Loucy (cell line): Measurements from ENCODE around the gene ABLIM2.

Source experiments
- H2AFZ ChIP-seq: fragments of 200-600 bp; sonication (generic); 2 replicates; pipeline ENCODE4 v1.6.0; 2016; ENCODE audit warnings: antibody characterized with exemption, mild to moderate bottlenecking, low read length, moderate library complexity
- H3F3A ChIP-seq: fragments of 200-600 bp; 2 replicates; pipeline ENCODE4 v1.6.0; 2016; ENCODE audit warnings: antibody characterized with exemption, low read depth, mild to moderate bottlenecking
- H3K27me3 ChIP-seq: fragments of 200-600 bp; sonication (generic); 2 replicates; pipeline ENCODE4 v1.6.1; 2014; ENCODE audit warnings: low read length, mild to moderate bottlenecking; ENCODE audit not compliant: insufficient read depth, poor library complexity, severe bottlenecking
- H3K36me3 ChIP-seq: fragments of 200-600 bp; sonication (generic); 2 replicates; pipeline ENCODE4 v1.6.1; 2016; ENCODE audit warnings: low read length; ENCODE audit not compliant: insufficient read depth
- H3K4me1 ChIP-seq: fragments of 200-600 bp; sonication (generic); 2 replicates; pipeline ENCODE4 v1.5.1; 2014; ENCODE audit warnings: low read length, mild to moderate bottlenecking; ENCODE audit not compliant: insufficient read depth, poor library complexity, severe bottlenecking
- H3K4me2 ChIP-seq: fragments of 200-600 bp; sonication (generic); 2 replicates; pipeline ENCODE4 v1.6.0; 2014; ENCODE audit warnings: antibody characterized with exemption, low read length, low read depth, mild to moderate bottlenecking; ENCODE audit not compliant: poor library complexity, severe bottlenecking
- H3K4me3 ChIP-seq: fragments of 200-600 bp; sonication (generic); 2 replicates; pipeline ENCODE4 v1.5.1; 2014; ENCODE audit warnings: low read length, mild to moderate bottlenecking, mixed read lengths; ENCODE audit not compliant: poor library complexity, severe bottlenecking
- H3K79me2 ChIP-seq: fragments of 200-600 bp; sonication (generic); 2 replicates; pipeline ENCODE4 v1.6.1; 2014; ENCODE audit warnings: low read length; ENCODE audit not compliant: insufficient read depth
- H3K9ac ChIP-seq: fragments of 200-600 bp; sonication (generic); 2 replicates; pipeline ENCODE4 v1.6.0; 2014; ENCODE audit warnings: mild to moderate bottlenecking, low read depth, low read length, moderate library complexity; ENCODE audit not compliant: poor library complexity, severe bottlenecking
- H3K9me2 ChIP-seq: fragments of 200-600 bp; sonication (generic); replicated peaks from 2 replicates; pipeline ENCODE4 v1.6.1; 2016; ENCODE audit warnings: low read depth, low read length, mixed read lengths
- H3K9me3 ChIP-seq: fragments of 200-600 bp; sonication (generic); 2 replicates; pipeline ENCODE4 v1.6.1; 2014; ENCODE audit warnings: mild to moderate bottlenecking, antibody characterized with exemption, low read length, low read depth; ENCODE audit not compliant: insufficient read depth
- H4K20me1 ChIP-seq: fragments of 200-600 bp; sonication (generic); 2 replicates; pipeline ENCODE4 v1.6.0; 2014; ENCODE audit warnings: antibody characterized with exemption, low read length, mild to moderate bottlenecking; ENCODE audit not compliant: insufficient read depth, poor library complexity, severe bottlenecking
- CTCF ChIP-seq: fragments of 200-600 bp; sonication (generic); conservative IDR thresholded peaks from 2 replicates; pipeline ENCODE4 v1.5.1; 2014; ENCODE audit warnings: mild to moderate bottlenecking, antibody characterized with exemption, low read length
- EZH2phosphoT487 ChIP-seq: fragments of 200-600 bp; IDR thresholded peaks from 2 replicates; pipeline ENCODE4 v1.6.1; 2018; ENCODE audit warnings: antibody characterized with exemption, mild to moderate bottlenecking, moderate library complexity, borderline replicate concordance

The ABLIM2 gene

GRCh38 chr4:8000721-8001491 is 157.7 kb downstream of the ABLIM2 start:
- TF ChIP-seq CTCF: no peak
- TF ChIP-seq EZH2phosphoT487: no peak
- Histone ChIP-seq H2AFZ (no peak overlapping the region), H3K4me2 (no peak overlapping the region), H3K4me3 (no peak overlapping the region), H3K9me3 (no peaks in the 10 kb centered on the region; the same call in 1 of the 2 replicates), H3K9me2 (no peaks in the 10 kb centered on the region), H3F3A (no peaks in the 10 kb centered on the region), H4K20me1 (no peaks in the 10 kb centered on the region), H3K36me3 (no peaks in the 10 kb centered on the region), H3K79me2 (no peaks in the 10 kb centered on the region), H3K4me1 (no peaks in the 10 kb centered on the region), H3K27me3 (no peaks in the 10 kb centered on the region), H3K9ac (no peak overlapping the region)

DNA sequence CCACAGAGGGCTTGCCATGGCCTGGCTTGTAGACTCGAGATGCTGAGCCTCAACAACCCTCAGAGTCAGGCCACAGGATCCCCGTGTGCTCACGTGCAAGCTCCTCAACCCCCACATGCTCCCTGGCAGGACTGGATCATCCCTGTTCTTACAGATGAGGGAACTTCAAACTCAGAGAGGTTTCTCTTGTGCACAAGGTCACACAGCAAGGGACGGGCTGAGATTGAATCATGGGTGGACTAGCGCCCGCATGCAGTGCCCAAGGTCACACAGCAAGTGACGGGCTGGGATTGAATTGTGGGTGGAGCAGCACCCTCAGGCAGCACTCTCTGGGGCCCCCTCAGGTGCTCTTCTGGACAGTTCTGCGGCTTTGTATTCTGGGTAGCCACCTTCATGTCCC is 158.4 kb downstream of the ABLIM2 start:
- H3F3A ChIP-seq: no peaks in the 10 kb centered on the region

GRCh38 chr4:7999695-8000094 is 158.9 kb downstream of the ABLIM2 start:
- Histone ChIP-seq H3K4me1 (no peaks in the 10 kb centered on the region), H3K27me3 (no peaks in the 10 kb centered on the region), H3K9me3 (no peaks in the 10 kb centered on the region; the same call in 1 of the 2 replicates), H3K9ac (no peak overlapping the region), H3K9me2 (no peaks in the 10 kb centered on the region), H4K20me1 (no peaks in the 10 kb centered on the region), H3K79me2 (no peaks in the 10 kb centered on the region), H2AFZ (no peak overlapping the region), H3K4me3 (no peak overlapping the region), H3F3A (no peaks in the 10 kb centered on the region), H3K4me2 (no peak overlapping the region), H3K36me3 (no peaks in the 10 kb centered on the region)
- TF ChIP-seq CTCF: no peak
- TF ChIP-seq EZH2phosphoT487: no peak

More for the DNA sequence above, 158.4 kb downstream of the ABLIM2 start:
- Histone ChIP-seq H2AFZ (no peak overlapping the region), H3K9me2 (no peaks in the 10 kb centered on the region), H3K9ac (no peak overlapping the region), H3K27me3 (no peaks in the 10 kb centered on the region), H3K9me3 (no peaks in the 10 kb centered on the region; the same call in 1 of the 2 replicates), H3K4me1 (no peaks in the 10 kb centered on the region), H3K79me2 (no peaks in the 10 kb centered on the region), H3K4me3 (no peak overlapping the region), H3K4me2 (no peak overlapping the region), H4K20me1 (no peaks in the 10 kb centered on the region), H3K36me3 (no peaks in the 10 kb centered on the region)
- TF ChIP-seq CTCF: no peak
- TF ChIP-seq EZH2phosphoT487: no peak
